Stimulated activated CD8-positive, alpha-beta memory T cell treated with anti-CD3 and anti-CD28 coated beads, Interleukin-15, amount 100 ng/mL, for 48 hours (primary cell): ENCODE results near the gene C1orf50.
A peak's percentile ranks its signal among the peaks of the same experiment; 100 is the strongest.

Source experiments
- DNase-seq, 2 donors: peaks; one replicate each; pipeline ENCODE4 v3.0.0-alpha.2; 2020; ENCODE audit warnings: low read depth in 2 of 2

The C1orf50 gene

DNA sequence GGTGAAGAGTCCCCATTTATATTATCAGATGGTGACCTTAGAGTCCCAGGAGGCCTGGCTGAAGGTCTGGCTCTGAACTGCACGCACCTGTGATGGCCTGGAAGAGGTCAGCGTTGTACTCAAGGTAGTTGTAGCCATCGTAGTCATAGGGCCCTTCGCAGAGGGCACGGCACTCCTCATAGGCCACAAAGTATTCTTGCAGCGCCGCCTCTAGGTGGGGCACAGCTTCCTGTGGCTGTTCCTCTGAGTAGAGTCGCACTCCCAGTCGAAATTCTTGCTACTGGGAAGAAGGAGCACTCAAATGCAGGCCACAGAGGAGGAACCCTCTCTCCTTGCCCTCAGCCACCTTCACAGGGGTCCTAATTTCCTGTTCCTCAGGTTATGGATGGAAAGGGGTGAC is 7.9 kb upstream of the C1orf50 start:
- no peak for DNase-seq

DNA sequence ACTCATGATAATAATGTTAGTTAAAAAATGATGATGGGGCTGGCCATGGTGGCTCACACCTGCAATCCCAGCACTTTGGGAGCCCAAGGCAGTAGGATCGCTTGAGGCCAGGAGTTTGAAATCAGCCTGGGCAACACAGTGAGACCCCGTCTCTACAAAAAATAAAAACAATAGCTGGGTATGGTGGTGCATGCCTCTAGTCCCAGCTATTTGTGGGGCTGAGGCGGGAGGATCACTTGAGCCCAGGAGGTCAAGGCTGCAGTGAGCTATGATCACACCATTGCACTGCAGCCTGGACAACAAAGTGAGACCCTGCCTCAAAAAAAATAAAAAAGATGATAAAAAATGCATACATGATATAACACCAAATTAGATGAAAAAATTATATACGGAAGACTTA is 5.5 kb upstream of the C1orf50 start:
- no peak for DNase-seq

DNA sequence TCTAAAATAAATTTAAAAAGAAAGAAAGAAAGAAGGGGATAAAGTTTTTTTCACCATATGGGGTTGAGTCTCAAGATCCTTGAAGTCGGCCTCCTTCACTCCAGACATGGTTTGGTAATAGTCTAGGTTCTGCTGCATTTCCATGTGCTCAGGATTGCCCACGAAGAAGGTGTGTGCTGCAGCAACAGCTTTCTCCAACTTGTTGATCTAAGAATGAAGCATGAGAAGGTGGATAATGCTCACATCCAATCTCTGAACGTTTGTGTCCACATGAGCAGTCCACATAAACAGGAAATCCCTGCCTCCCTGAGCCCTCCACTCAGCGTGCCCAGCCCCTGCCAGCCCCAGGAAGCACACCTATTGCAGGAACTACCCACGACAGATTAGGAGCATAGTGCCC is 4.8 kb upstream of the C1orf50 start:
- no peak for DNase-seq

DNA sequence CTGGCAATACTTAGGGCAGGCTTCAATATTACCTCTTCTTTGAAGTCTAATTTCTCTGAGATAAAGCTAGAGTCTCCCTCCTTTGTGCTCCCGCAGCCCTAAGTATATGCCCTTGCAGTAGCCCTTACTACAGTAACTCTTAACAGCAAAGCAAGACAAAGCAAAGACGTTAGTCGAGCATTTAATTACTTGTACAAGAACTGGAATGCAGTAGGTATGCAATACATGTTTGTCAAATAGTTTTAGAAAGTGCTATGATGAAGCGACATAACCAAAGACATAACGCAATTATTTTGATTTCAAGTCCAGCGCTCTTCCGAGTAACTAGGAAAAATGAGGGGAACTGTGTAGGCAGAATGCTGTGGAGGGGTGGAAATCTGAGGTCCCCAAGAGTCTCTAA is 1.8 kb upstream of the C1orf50 start:
- DNase-seq: no peak

DNA sequence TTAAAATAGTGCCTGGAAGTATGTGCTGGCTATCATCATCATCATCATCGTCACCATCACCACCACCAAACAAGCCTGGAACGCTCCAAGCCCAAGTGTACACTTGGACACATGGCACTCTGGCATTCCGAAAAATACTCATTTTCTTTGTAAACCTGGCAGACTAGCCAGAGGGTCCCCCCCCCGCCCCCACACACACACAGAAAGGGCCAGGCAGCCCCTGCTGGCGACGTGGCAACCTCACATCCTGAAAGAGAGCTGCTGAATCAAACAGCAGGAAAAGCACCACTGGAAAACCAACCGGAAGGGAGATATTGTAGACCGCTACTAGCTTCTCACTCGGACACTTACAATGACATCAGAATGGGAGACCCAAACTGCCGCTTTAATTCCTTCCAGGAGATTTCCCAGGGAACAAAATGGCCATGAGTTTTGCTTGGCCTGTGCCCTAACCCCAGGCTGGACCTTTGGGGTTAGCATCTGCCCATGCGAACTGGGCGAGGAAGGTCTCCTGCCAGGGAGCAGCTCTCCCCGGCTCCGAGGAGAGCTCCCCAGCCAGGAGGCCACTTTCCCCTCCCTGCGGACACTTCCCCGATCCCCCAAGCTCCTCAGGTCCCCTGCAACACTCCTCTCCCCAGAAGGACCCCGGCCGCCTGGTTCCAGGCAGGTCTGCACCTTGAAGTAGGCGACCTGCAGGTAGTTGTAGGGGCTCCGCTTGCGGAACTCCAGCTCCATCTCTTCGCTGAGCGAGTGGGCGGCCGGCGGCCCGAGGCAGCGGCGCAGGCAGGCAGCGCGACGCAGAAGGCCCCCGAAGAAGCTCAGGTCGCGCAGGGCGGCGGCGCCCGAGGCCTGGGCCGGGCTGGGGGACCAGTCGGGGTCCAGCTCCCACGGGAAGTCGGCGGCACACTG is 963 bp upstream of the C1orf50 start:
- DNase-seq: peak; percentile 30 to 44

DNA sequence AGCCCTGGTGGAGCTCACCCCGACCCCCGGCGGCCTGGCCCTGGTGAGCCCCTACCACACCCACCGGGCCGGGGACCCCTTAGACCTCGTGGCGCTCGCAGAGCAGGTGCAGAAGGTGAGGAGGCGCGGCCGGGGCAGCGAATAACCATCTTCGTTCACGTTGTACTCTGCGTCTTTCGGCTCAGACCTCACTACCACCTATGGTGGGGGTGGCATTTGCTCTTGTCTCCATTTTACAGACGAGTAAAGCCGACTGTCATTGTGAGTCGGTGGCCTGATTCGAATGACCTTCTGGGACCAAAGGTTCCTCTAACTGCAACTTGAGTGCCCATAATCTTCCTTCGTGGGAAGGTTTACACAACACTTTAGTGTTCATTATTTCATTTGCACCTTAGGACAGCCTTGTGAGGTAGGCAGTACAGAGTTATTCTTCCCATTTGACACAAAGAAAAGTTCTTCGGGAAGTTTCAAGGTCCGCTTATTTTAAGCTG is 506 bp downstream of the C1orf50 start:
- no peak for DNase-seq

DNA sequence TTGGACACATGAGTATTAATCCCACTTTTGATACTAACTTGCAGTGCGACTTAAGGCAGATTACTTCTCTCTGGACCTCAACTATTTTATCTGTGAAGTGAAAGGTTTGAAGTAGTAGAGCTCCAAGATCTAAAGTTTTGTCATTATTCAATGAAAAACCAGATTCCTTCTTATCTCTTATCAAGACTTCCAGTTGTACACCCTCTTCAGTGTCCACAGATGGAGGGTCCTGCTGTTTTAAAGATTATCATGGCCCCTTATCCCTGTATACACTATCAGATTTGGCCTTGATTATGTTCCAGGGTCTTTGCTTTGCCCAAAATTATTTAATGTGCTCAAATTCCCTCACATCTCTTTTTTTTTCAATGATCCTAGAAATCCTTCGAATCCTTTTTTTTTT is 1.1 kb downstream of the C1orf50 start:
- no peak for DNase-seq

DNA sequence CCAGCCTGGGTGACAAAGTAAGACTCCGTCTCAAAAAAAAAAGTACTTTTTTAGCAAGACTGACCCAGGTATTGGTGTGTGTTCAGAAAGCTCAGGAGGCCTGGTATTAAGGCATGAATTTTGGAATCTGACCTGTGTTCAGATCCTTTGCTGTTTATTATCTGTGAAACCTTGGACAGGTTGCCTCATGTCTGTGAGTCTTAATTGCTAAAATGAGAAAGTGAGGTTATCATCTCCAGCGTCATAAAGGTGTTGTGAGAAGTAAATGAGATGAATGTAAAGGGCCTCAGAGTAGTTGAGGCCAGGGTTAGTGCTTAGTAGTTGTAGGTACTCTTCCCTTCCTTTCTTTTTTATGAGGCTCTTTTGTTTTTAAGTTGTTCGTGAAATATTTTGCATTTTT is 2.8 kb downstream of the C1orf50 start:
- no peak for DNase-seq

DNA sequence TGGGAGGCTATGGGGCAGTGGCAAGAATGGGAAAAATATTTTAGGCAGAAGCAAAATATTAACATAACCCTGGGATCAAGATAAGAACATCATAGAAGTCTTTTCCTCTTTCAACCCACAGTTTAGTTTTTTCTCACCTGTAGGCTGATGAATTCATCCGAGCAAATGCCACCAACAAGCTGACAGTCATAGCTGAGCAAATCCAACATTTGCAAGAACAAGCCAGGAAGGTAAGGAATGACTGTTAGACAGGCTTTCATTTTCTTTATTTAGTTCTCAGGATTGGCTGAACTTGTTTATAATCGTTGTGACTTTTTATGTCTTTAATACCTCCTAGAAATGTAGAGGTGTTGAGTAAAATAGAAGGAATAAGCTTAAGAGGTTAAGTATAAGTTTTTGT is 6.4 kb downstream of the C1orf50 start:
- no peak for DNase-seq

DNA sequence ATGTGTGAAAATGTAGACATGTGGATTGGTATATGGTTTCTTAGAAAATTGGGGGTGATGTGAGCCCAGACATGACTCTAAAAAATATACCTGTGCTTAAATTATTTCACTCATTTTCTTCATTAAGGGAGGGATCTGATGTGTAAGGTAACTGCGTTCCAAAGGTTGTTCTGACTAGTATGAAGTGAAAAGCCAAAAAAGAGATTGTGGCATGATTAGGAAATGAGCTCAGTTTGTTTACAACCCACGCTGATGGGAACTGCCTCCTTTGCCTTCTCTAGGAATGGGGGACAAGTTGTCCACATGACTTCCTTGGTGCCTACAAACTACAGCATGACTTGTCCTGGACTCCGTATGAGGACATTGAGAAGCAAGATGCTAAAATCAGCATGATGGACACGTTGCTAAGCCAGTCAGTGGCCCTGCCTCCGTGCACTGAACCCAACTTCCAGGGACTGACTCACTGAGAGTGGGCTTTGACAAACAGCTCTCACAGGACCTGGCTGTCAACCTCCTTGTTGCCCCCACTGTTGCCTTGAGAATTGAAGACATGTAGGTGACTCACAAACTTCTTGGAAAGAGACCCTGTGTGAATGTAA is 8.0 kb downstream of the C1orf50 start:
- DNase-seq: no peak

DNA sequence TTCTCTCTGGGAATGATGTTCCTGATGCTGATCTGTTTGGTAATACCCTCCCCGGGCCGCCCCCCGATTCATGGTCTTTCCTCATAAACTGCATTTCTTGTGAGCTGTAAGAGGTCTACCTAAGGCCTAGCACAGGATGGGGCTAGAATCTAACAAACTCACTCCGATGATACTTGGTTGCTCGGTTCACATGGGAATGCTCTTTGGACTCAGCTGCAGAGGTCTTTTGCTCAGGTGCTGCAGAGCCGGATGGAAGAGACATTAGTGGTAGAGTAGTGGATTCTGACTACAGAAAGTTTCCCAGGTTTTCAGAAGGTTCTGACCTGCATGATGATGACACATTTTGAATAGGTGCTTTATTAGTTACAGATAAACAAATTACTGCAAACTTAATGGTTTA is 9.5 kb downstream of the C1orf50 start:
- DNase-seq: no peak

DNA sequence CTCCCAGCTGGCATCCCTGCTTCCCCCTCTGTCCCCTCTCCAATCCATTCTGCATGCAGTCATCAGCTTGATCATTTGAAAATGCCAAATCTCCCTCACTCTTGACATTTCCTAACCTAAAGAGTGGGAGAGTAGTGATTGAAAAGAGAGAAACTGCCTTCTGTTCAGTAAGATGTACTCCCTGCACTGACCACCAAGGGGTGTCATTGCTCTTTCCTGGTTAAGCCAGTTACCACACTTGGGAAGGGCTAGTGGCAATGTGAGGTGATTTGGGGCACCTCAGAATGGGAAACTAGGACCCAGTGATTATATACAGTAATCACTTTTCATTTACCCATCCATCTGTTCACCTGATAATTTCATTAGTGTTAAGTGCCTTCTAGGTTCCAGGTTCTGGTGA is 10.8 kb downstream of the C1orf50 start:
- DNase-seq: no peak

DNA sequence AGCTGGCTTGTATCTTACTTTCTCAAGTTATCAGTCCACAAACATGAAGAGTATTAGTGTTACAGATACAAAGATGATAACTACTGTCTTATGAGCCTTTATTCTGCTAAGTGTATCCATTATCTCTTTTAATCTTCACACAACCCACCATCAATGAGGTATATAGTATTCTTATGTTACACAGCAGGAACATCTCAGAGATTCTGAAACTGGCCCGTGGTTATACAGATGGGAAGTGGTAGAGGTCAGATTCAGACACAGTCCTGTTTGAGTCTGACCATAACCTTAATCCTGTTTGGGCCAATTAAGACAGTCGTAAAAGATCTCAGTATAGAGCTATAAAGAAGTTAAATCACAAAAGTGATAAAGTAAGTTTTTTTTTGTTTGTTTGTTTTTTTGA is 12.7 kb downstream of the C1orf50 start:
- no peak for DNase-seq

DNA sequence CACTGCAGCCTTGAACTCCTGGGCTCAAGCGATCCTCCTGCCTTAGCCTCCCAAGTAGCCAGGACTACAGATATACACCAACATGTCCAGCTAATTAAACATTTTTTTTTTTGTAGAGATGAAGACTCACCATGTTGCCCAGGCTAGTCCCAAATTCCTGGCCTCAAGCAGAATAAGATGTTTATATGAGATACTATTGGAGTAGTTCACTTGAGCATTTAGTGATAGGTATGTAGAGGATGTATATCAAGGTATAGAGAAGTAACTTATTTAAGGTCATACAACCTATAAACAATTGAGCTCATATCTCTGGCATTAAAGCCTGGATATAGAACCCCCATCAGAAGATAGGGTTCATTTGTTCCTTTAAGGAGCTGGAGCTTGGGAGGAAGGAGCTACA is 13.1 kb downstream of the C1orf50 start:
- DNase-seq: no peak

DNA sequence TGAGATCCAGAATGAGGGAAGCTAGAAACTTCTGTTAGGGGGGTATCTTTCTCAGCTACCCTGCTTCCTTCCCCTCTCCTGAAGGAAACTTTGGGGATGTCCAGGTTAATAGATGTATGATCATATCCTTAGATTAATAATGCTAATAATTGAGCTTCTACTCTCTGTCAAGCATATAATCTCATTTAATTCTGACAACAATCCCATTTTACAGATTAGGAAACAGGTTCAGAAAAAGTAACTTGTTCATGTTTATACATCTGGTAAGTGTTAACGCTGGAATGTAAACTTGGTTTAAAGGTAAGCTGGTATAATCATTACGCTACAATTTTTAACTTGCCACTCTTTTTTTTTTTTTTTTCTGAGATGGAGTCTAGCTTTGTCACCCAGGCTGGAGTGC is 16.0 kb downstream of the C1orf50 start:
- DNase-seq: no peak

DNA sequence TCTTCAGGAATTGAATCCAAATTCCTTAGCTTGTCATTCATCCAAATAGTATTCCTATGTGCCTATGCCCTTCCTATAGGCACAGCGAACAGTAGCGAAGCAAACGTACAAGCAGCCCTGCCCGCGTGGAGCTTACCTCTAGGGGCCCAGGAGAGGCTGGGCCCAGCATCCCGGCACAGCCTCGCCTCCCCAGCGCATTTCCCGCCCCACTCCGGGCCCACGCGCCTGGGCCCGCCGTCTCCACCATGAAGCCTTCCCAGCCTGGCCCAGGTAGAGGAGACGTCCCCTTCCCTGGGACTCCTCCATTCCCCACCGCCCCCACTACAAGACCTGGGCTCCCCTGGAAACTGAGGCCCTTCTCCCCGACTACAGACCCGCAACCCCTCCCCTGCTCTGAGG is 17.5 kb downstream of the C1orf50 start:
- DNase-seq: no peak

DNA sequence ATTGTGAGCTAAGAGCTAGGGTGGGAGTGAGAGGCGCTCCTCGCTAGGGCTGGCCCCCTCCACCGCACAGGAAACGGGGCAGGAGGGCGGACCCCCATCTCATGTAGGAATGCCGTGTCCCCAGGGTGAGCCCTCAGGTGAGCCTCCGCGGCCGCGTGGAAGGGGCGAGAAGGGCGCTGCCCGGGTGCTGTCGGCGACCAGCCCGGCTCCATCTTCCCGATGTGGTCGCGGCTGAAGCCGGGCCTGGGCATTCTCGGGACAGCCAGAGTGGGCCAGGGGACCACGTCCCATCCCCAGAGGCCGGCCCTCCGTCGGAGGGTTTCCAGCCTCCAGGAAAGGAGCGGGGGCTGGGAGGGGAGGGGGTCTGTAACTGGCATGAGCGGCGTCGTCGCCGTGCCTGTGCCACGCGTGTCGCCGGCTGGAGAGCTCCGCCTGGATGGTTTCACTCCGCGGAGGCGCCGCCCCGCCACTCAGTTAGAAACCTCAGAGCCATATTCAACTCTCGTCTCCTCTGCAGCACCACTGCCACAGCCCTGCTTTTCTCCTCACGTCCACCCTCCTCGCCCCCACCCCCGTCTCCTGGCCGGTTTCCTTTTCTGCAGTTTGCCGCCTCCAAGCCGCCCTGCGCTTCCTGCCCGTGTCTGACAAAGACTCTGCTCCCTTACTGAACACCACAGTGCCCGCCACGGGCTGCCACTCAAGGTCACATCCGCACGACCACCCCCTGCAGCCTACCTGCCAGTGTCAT is 18.1 kb downstream of the C1orf50 start, which contains the start of gene TMEM269:
TMEM269 (plus strand) TSS at position 46 of the 748 bp plus-strand sequence. CDS start 4,903 bp downstream, outside the sequence.
- DNase-seq: peak in 1 of 2 donors; percentile 17

DNA sequence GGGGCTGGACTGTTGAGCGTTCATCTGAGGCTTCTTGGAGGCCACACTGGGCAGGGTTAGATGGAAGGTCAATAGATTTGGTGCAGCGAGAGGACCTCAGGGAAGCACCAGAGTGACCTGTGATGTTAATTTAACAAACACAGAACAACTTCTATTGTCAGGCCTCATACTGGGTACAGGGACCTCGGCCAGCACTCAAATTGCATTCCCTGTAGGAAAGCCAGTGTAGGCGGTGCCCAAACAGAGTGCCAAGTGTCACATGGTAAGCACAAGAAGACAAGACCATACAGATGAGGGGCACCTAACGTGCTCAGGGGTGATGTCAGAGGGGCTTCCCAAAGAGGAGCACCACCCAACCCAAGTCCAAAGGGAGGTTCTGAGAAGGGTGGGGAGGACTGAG is 19.0 kb downstream of the C1orf50 start:
- no peak for DNase-seq

DNA sequence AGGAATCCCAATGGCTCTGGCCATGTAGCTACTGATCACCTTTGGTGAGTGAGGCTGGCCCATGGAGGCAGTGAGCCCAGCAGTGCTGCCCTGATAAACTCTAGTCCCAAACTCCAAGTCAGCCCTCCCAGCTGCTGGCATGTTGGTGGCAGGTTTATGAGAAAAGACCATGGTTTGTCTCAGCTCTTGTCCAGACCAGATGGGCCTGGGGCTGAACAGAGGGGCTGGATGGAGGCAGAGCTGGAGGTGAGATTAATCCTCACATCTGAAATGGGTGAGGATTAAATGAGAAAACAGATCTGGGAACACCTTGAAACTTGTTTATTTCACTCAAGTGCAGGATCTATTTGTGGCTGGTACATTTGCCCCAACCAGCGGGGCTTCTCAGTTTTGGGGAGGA is 21.0 kb downstream of the C1orf50 start:
- no peak for DNase-seq

DNA sequence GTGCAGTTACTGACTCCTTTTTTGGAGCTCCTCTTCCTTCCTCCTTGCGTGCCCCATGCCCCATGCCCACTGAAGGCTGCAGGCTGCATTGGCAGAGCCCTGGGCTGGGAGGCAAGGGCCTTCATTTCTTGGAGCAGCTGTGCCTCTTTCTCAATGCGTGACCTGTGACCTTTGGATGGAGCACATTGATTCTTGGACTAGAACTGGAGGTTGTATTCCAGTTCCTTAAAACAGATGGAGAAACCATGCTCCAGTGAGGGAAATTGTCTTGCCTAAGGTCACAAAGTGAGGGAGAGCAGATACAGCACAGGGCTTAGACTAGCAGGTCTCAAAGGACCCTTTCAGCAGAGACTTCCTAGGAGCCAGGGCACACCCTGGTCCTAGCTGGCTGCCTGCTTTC is 26.8 kb downstream of the C1orf50 start:
- no peak for DNase-seq

DNA sequence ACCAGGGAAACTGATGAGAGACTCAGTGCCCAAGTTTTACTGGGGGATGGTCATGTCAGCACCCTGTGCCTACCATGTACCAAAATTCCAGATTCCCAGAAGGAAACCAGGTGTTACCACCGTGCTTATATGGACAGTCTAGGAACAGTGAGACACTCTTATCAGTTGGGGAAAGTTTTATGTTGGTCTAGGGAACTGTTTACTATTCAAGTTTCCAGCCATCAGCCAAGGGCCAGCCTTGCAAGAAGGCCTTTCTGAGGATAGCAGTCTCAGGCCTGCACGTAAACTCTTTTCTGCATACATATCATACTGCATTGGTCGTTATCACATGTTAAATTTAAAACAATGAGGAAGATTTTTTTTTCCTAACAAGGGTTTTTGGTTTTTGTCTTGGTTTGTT is 30.4 kb downstream of the C1orf50 start:
- no peak for DNase-seq

DNA sequence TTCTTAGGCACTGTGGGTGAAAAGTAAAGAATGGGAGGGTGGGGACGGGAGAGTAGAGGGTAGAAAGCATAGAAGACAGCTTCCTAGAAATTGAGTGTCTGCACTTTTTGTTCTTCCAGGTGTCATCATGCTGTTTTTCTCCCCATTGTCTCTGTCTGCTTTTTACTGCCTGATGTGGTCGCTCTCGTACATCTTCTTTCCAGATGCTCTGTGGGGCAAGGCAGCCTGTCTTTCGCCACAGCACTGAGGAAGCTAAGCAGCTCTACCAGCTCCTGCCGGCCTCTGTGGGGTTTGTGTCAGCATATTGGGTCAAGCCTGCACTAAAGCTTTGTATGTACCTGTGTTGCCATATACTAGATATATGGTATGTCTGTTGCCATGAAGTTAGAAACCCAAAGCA is 30.9 kb downstream of the C1orf50 start:
- no peak for DNase-seq
